Fibroblast of mammary gland (primary cell): ENCODE measurements around the gene SNAP25.

ENCODE experiments used
- DNase-seq: peaks from one replicate; pipeline ENCODE4 v3.0.0-alpha.2; 2010; ENCODE audit warnings: low read depth
- H3K4me3 ChIP-seq: 2 replicates; pipeline ENCODE4 v1.5.1; 2011; ENCODE audit warnings: low read depth, mild to moderate bottlenecking, low read length, moderate library complexity; ENCODE audit not compliant: control insufficient read depth
- TF ChIP-seq, protein P1 (sequence below): conservative IDR thresholded peaks from 2 replicates; pipeline ENCODE4 v1.5.1; 2011; ENCODE audit warnings: low read depth, low read length, inconsistent platforms; ENCODE audit not compliant: control insufficient read depth, insufficient read depth

SNAP25 gene

DNA sequence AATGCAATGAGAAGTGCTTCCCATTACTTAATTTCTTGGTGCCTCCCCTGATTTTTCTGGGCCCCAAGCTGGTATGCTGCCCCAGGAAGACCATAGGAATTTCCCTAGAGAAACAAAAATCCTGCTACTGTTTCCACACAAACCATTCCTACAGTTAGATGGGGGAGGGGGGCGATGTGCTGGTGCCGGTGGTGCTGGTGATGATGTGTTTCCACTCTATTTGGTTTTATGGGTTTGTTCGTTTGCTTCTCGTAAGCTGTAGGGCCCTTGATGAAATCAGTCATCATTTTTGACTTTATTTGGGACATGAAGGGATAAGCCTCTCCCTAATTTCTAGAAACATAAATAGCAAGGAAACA, 110.2 kb downstream of the SNAP25 start:
- H3K4me3 ChIP-seq, result no peak overlapping the region
- DNase-seq, result no peak
- TF ChIP-seq, protein P1, sequence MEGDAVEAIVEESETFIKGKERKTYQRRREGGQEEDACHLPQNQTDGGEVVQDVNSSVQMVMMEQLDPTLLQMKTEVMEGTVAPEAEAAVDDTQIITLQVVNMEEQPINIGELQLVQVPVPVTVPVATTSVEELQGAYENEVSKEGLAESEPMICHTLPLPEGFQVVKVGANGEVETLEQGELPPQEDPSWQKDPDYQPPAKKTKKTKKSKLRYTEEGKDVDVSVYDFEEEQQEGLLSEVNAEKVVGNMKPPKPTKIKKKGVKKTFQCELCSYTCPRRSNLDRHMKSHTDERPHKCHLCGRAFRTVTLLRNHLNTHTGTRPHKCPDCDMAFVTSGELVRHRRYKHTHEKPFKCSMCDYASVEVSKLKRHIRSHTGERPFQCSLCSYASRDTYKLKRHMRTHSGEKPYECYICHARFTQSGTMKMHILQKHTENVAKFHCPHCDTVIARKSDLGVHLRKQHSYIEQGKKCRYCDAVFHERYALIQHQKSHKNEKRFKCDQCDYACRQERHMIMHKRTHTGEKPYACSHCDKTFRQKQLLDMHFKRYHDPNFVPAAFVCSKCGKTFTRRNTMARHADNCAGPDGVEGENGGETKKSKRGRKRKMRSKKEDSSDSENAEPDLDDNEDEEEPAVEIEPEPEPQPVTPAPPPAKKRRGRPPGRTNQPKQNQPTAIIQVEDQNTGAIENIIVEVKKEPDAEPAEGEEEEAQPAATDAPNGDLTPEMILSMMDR, result no peak

GRCh38 chr20:10329387-10330005, 110.9 kb downstream of the SNAP25 start:
- TF ChIP-seq, protein P1, result no peak
- DNase-seq, result peak; percentile 87

DNA sequence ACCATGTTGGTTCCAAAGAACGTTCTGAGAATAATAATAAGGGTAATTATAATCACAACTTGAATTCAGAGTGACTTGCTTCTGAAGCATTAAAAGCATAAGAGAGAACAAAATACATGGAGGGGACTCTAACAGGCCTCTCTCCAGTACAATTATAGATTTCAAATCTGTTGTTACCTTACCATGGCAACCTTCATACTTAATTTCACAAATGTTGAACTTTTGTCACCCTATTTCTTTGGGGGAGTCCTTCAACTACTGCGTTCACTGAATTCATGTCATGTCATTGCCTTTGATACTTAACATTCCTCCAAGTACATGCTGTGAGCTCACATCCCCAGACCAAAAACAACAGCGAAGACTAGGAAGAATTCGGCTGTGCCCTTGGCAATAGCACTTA, 111.4 kb downstream of the SNAP25 start:
- no peak for DNase-seq
- TF ChIP-seq, protein P1, result no peak
- H3K4me3 ChIP-seq, result no peak overlapping the region

More at GRCh38 chr20:10329387-10330005, 110.9 kb downstream of the SNAP25 start:
- H3K4me3 ChIP-seq, result no peak overlapping the region

DNA sequence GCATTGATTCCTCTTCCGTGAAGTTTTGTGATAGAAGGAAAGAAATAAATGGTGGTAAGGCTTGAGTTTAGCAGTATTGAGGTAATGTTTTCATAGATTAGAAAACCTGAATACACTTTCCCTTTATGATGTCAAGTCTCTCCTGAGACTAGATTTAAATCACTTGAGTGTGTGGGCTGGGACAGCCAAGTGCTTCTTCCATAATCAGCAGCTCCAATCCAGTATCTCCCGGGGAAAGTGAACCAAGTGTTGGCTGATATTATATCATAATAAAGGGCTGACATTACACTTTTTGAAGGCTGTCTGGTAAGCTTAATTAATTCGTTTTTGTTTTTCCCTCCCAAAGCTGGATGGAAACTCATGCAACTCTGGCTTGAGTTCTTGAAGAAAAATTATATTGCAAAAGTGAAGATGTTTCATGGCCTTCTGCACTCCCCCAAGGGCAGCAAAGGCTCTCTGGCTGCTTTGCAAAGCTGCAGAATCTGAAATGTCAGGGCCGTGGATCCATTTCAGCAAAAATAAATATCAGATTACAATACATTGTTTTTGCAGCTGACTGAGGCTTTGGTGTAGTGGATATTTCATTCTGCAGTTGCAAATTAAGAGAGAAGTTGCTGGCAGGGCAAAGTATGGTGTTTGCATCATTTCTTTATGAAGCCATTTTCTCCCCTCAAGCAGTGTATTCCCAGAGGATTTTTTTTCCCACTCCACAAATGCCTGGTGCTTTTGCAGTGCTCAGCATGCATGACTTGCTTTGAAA, 114.2 kb downstream of the SNAP25 start:
- no peak overlapping the region for H3K4me3 ChIP-seq
- TF ChIP-seq, protein P1, result no peak
- DNase-seq, result peak; percentile 71

- no peak overlapping the region for H3K4me3 ChIP-seq
- peak; percentile 82 for DNase-seq
- TF ChIP-seq, protein P1, result no peak
Measured at GRCh38 chr20:10336959-10337729, 118.5 kb downstream of the SNAP25 start.

DNA sequence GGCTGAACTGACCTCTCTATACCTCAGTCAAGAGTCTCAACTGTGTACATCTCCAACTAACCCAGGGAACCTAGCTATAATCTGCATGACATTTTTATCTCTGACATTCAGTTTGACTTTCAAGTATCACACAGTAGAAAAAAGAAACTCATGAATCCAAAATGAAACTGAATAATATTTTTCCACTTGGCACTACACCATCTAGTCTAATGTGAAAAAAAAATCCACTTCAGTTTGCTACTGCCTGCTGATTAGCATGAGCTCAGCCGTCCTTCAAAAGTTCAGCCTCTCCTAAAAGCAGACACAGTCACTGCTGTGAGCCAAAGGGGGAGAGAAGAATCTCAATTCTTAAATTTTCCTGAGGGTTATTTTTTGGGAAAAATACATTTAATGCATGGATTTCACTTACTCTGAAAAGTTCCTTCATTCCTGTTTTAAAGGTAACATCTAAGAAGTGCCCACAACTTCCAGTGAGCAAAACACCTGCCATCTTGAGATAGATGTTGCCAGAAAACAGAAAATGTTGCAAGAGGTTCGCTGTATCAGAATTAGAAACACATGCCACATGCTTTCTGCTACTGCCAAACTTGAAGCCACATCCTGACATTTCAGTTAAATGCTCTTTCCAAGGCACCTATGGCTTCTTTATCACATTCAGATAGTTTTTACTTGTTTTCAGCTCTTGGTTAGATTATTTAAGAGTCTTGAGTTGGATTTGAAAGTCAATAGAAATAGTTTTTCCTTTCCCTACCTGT, 120.0 kb downstream of the SNAP25 start:
- TF ChIP-seq, protein P1, result no peak
- DNase-seq, result peak; percentile 60

More for the DNA sequence above, 120.0 kb downstream of the SNAP25 start:
- no peak overlapping the region for H3K4me3 ChIP-seq
